HG03064 (cell line): Measurements from ENCODE around the gene DGKB.

Source experiments
- ATAC-seq: cut with Tn5 transposase; IDR thresholded peaks from one replicate; pipeline ENCODE4 v1.9.1; 2021; ENCODE audit warnings: low read depth; ENCODE audit not compliant: unreplicated experiment

DGKB gene

DNA sequence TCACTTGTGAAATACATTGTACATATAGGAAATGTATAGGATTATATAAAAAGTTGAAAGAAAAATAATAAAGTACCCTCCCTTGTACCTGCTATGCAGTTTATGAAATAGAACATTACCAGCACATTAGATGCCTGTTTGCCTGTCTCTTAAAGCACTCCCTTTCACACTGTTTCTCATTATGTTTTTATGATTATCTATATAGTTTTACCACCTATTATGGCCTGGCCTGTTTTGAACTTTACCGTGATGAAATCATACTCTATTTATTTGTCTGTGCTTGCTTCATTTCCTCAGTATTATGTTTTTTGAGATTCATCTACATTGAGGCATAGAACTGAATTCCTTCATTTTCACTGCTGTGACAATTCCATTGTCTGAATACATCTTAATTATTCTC lies 41.1 kb downstream of the DGKB start:
- ATAC-seq = no peak

- ATAC-seq = no peak
These were observed 43.3 kb downstream of the DGKB start for GRCh38 chr7:14859267-14859666.

DNA sequence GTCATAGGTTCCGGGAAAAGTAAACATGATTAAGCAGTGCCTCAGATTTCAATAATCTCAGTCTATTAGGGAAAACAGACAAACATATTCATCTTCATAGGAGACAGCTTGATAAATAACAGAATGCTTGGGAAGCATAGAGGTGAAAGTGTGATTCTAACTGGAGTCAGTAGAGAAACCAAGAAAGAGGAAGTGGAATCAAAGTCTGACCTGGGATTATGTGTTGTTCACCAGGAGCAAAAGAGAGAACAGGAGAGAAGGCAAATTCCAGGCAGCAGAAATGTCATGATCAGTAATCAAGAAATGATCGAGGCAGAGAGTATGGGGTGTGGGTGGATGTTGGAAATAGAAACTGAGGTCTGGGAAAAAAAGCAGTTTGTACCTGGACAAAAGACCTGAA lies 43.7 kb downstream of the DGKB start:
- no peak for ATAC-seq

DNA sequence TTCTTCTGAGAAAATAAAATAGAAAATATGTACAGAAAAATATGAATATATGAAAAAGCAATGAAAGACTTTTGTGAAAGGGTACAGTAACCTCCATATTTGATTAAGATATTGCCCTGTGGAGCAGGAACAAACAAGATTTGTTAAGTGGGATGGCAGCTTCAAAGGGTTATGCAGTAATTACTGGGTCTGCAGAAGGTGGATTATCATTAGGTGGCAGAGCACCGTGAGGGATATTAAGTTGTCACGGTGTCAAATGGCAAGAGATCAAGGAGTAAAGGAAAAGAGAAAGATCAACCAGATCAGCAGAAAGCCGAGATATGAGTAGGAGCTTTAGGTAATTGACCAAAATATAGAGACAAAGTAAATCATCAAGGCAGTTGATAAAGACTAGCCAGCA lies 44.1 kb downstream of the DGKB start:
- no peak for ATAC-seq

DNA sequence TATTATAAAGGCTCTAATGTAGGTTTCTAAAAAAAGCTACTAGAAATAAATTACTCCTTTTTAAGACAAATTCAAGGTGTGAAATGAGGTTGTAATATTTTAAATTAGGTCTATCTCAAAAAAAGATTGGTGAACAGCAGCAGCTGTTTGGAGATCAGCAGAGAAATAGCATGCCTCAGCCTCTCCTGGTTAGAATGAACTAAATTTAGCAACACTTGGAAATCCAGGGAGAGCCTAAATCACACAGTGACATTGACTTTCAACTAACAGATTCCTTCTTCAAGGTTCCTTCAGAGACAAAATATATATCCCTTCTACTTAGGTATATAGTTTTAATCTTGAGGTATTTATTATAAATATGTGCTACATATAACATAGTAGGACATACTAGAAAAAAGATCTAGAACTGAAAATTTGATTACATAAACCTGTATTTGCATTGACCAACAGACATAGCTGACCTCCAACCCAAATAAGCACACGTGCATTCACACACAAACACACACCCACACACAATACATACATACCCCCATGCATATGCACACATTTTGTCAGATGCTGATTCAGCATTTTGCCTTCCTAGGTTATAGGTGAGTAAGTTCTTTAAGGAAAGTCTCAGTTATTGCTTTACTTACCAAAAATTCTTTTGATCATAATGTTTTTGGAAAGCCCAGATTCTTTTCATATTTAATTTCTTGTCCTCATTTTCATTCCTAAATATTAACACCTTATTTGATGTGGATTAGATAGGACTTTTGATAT lies 47.3 kb downstream of the DGKB start:
- ATAC-seq = no peak

DNA sequence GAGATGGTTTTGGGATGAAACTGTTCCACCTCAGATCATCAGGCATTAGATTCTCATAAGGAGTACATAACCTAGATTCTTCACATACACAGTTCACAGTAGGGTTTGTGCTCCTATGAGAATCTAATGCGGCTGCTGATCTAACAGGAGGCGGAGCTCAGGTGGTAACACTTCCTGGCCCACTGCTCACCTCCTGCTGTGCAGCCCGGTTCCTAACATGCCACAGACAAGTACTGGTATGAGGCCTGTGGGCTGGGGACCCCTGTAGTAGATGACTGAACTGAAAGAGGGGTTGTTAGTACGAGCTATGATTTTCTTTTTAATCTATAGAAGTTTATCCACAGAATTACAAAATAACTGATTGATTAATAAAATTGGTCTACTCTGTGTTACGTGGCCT lies 48.1 kb downstream of the DGKB start:
- ATAC-seq = no peak

DNA sequence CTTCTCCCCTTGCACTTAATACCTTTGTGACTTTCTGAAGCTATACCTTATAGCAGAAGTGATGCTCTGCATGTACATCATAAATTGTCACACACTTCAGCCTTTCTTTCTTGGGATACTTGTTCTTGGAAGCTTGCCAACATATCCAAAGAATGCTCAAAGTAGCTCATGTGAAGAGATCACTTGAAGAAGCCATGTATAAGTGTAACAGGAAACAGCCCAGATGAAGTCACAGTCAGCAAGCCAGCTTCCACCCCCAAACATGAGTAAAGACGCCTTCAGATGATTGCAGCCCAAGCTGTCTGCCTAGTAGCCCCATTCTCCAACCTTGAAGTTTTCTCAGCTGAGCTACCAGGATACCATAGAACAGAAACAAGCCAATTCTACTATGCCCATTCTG lies 50.9 kb downstream of the DGKB start:
- no peak for ATAC-seq

DNA sequence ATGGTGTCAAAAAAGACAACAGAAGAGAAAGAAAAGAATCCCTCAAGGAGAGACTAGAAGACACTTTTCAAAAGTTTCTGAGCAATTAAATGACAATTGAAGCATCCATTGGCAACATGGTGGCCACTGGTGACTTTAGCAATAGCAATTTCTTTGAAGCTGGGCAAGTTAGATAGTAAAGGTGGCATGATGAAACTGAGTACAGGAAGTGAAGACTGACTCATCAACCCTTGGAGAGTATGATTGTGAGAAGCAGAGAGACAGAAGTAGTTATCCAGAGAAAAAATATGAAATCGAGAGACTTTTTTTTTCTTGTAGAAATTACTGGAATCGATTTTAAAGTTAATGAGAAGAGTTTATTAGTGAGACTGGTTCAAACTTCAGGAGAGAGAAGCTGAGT lies 52.5 kb downstream of the DGKB start:
- no peak for ATAC-seq

DNA sequence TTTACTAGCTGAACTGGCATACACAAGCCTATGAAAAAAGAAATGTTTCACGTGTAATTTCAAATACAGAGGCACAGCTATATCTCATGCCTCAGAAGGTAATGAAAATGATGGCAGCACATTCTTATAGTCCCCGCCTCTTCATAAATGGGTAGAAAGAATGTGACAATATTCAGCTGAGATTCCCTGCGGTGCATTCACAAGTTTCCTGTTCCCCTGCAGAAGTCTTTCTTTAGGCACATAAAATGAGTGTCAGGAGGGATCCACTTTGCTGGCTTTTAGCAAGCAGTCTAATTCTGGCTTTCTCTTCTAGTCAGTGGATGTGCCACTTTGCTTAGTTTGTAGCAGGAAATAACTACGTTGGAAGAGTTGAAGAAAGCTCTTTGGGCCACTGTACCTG lies 56.1 kb downstream of the DGKB start:
- no peak for ATAC-seq

DNA sequence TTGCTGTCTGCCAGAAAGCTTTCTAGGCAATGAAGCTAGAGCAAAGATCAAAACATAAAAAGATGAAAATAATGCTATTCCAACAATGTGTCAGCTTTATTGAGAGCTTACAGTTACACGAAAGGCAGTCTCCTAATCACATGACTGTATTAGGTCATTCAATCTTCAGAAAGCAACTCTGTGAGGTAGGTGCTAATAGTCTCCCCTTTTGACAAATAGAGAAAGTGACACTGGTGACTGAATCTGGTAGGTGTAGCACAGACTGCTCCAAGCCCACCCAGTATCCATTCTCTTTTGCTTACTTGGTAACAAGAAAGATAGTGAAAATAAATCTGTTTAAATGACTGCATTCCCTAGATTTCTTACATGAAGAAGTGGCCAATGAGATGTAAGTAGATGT lies 58.8 kb downstream of the DGKB start:
- ATAC-seq = no peak

DNA sequence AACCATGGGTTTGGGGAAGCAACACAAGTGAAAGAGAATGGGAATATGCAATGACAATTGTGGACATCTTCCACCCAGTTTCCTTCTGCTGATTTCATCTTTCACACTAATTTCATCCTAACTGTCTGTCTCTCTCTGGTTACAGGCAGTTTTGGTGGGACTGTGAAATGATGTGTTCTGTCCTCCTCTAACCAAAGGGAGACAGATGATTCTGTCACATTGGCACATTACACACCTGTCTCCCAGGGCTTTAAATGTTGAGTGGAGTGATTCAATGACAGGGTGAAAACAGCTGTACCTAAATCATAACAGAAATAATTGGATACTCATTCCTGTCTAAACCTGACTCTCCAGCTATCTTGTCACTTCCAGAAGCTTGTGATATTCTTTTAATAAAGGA lies 60.0 kb downstream of the DGKB start:
- no peak for ATAC-seq

GRCh38 chr7:14841869-14842268 lies 60.7 kb downstream of the DGKB start:
- no peak for ATAC-seq

DNA sequence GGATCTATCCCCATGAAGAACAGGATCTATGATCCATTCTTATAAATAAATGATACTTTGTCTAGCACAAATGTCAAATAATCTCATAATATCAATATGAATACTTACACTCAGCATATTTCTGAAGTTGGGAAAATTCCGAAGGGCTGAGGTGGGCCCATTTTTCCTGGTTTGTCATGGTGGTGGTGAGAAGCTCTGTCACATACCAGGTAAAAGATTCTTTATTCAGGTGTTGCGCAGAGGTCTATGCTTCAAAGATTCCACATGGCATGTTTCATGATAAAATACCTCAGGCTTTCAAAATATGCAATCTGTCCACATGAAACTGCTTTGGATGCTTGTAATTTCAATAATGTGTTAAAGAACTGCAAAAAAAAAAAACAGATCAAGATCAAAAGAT lies 61.5 kb downstream of the DGKB start:
- no peak for ATAC-seq

GRCh38 chr7:14839307-14839706 lies 63.2 kb downstream of the DGKB start:
- no peak for ATAC-seq

- no peak for ATAC-seq
These were observed 65.3 kb downstream of the DGKB start for GRCh38 chr7:14837216-14837615.

- ATAC-seq = no peak
These were observed 65.9 kb downstream of the DGKB start for GRCh38 chr7:14836571-14837189.

DNA sequence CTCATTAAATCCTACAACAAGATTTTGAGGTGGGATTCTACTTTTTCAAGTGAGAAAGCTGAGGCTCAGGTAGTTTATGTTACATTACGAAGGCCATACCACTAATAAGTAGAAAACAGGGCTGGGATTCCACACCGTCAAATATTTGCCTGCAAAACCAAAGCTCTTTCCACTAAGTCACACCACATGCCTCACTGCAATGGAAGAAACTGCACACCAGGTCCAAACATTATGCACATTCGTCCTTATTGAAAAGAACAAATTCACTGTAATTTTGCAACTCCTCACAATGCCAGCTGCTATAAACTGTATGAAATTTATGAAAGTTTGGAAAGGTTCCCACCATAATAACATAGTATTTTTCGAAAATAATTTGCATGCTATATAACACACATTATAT lies 66.5 kb downstream of the DGKB start:
- ATAC-seq = no peak

- ATAC-seq = no peak
These were observed 67.2 kb downstream of the DGKB start for GRCh38 chr7:14835384-14835783.

DNA sequence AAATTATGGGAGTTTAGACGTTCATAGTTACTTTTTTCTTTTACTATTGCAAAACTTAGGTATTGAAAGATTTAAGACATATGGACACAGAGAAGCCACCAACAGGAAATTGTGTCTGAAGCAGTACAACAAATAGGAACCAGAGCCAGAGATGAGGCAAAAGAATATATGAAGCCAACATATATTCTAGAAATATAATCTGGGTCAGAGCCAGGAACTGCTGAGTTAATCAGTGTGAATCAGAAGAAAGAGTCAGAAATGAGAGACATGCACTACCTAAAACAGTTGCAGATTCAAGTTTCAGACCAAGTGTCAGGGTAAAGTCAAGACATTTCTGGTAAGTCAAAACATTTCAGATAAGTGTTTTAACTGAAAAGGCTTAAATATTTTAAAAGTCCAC lies 67.7 kb downstream of the DGKB start:
- no peak for ATAC-seq

DNA sequence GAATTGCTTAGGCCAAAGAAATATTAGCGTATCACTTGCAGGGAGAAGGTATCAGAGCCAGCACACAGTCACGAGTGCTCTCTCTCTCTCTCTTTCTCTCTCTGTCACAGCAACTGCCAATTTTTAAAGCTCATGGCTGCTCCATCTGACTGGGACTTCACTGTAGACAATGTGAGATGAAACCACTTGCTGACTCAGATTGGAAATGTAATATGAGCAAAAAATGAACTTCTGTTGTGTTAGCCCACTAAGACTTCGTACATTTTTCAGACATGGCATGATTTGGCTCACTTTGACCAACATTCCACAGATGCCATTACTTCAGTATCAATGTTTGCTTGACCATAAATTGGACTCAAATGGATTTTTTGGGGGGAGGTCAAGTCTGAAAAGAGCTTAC lies 68.1 kb downstream of the DGKB start:
- no peak for ATAC-seq

GRCh38 chr7:14833707-14834106 lies 68.8 kb downstream of the DGKB start:
- no peak for ATAC-seq

DNA sequence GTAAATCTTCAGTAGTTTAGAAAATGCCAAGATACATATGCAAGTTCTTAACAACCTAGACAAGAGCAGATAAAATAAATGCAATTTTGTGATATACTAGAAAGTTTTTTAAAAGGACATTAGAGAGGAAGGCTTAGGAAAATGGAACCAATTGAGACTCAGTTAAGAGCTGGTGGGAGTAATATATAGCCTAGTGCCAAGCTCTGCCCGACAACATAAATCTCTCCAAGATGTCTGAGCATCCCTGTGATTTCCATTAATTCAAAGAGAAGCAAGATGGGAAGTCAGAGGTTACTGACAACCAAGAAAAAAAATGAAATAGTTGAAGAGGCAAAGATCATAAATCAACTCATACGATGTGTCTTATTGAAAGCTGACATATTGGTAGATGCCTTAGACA lies 74.5 kb downstream of the DGKB start:
- no peak for ATAC-seq

GRCh38 chr7:14826426-14826825 lies 76.1 kb downstream of the DGKB start:
- no peak for ATAC-seq
